ENCODE data around the gene MLEC.

The MLEC gene

GRCh38 chr12:120700886-120701285, 13.9 kb downstream of the MLEC start:
- H3K4me2 ChIP-seq (ENCODE audit: insufficient read depth, low read length): no peak overlapping the region
- ATAC-seq (ENCODE audit: insufficient read depth, low read depth) (no peak), DNase-seq (no peak)
- no peak overlapping the region for H3K9ac ChIP-seq (ENCODE audit: low read depth, low read length)
- peaks cover under 1% of the 10 kb centered on the region; the same call in 1 of the 2 replicates for H3K79me2 ChIP-seq (ENCODE audit: insufficient read depth, low read length)
- H3K27me3 ChIP-seq (ENCODE audit: insufficient read depth, low read length, poor library complexity): no peaks in the 10 kb centered on the region
- no peaks in the 10 kb centered on the region for H3K4me1 ChIP-seq (ENCODE audit: insufficient read depth, low read length)
- H3K36me3 ChIP-seq (ENCODE audit: insufficient read depth, low read length): peaks cover 78% of the 10 kb centered on the region
- peaks cover 28% of the 10 kb centered on the region for H4K20me1 ChIP-seq (ENCODE audit: insufficient read depth, low read length)
- TF ChIP-seq CTCF (IDR thresholded peaks at IDR 0.05; ENCODE audit: borderline replicate concordance, extremely low read depth, low read length, poor library complexity, severe bottlenecking) (no peak), EZH2 (IDR thresholded peaks at IDR 0.05; ENCODE audit: borderline replicate concordance, low read depth, low read length, severe bottlenecking) (no peak)
- H3K9me3 ChIP-seq (ENCODE audit: insufficient read depth, low read length, severe bottlenecking): no peaks in the 10 kb centered on the region
- no peak overlapping the region for H3K4me3 ChIP-seq (ENCODE audit: low read depth in 1 of 2, low read length in 2 of 2)
- peak overlapping the region; percentile 15; the same call in 1 of the 2 replicates for H3K27ac ChIP-seq (ENCODE audit: low read length)
- no peak overlapping the region for H2AFZ ChIP-seq (ENCODE audit: low read depth, low read length)

- H4K20me1 ChIP-seq (ENCODE audit: insufficient read depth, low read length): peaks cover 24% of the 10 kb centered on the region
- H3K4me2 ChIP-seq (ENCODE audit: insufficient read depth, low read length): no peak overlapping the region
- no peak for TF ChIP-seq EZH2 (IDR thresholded peaks at IDR 0.05; ENCODE audit: borderline replicate concordance, low read depth, low read length, severe bottlenecking)
- no peak for TF ChIP-seq CTCF (IDR thresholded peaks at IDR 0.05; ENCODE audit: borderline replicate concordance, extremely low read depth, low read length, poor library complexity, severe bottlenecking)
- peaks cover 61% of the 10 kb centered on the region for H3K36me3 ChIP-seq (ENCODE audit: insufficient read depth, low read length)
- no peaks in the 10 kb centered on the region for H3K4me1 ChIP-seq (ENCODE audit: insufficient read depth, low read length)
- no peaks in the 10 kb centered on the region for H3K79me2 ChIP-seq (ENCODE audit: insufficient read depth, low read length)
- no peak overlapping the region for H3K9ac ChIP-seq (ENCODE audit: low read depth, low read length)
- no peak overlapping the region for H3K27ac ChIP-seq (ENCODE audit: low read length)
- DNase-seq (no peak), ATAC-seq (ENCODE audit: insufficient read depth, low read depth) (no peak)
- H2AFZ ChIP-seq (ENCODE audit: low read depth, low read length): no peak overlapping the region
- no peaks in the 10 kb centered on the region for H3K9me3 ChIP-seq (ENCODE audit: insufficient read depth, low read length, severe bottlenecking)
- no peaks in the 10 kb centered on the region for H3K27me3 ChIP-seq (ENCODE audit: insufficient read depth, low read length, poor library complexity)
- H3K4me3 ChIP-seq (ENCODE audit: low read depth in 1 of 2, low read length in 2 of 2): no peak overlapping the region
Measured at GRCh38 chr12:120702637-120703036, 15.7 kb downstream of the MLEC start.

- H3K4me2 ChIP-seq (ENCODE audit: insufficient read depth, low read length): no peak overlapping the region
- H3K27ac ChIP-seq (ENCODE audit: low read length): no peak overlapping the region
- H3K79me2 ChIP-seq (ENCODE audit: insufficient read depth, low read length): no peaks in the 10 kb centered on the region
- H3K27me3 ChIP-seq (ENCODE audit: insufficient read depth, low read length, poor library complexity): no peaks in the 10 kb centered on the region
- TF ChIP-seq EZH2 (IDR thresholded peaks at IDR 0.05; ENCODE audit: borderline replicate concordance, low read depth, low read length, severe bottlenecking) (no peak), CTCF (IDR thresholded peaks at IDR 0.05; ENCODE audit: borderline replicate concordance, extremely low read depth, low read length, poor library complexity, severe bottlenecking) (no peak)
- H3K4me3 ChIP-seq (ENCODE audit: low read depth in 1 of 2, low read length in 2 of 2): no peak overlapping the region
- DNase-seq: no peak
- H3K9ac ChIP-seq (ENCODE audit: low read depth, low read length): no peak overlapping the region
- no peak for ATAC-seq (ENCODE audit: insufficient read depth, low read depth)
- H3K36me3 ChIP-seq (ENCODE audit: insufficient read depth, low read length): peaks cover 53% of the 10 kb centered on the region
- peaks cover 24% of the 10 kb centered on the region for H4K20me1 ChIP-seq (ENCODE audit: insufficient read depth, low read length)
- H3K4me1 ChIP-seq (ENCODE audit: insufficient read depth, low read length): no peaks in the 10 kb centered on the region
- no peak overlapping the region for H2AFZ ChIP-seq (ENCODE audit: low read depth, low read length)
- H3K9me3 ChIP-seq (ENCODE audit: insufficient read depth, low read length, severe bottlenecking): no peaks in the 10 kb centered on the region
Measured at GRCh38 chr12:120703311-120703942, 16.5 kb downstream of the MLEC start.
